Caco-2 (cell line): ENCODE measurements around the gene OSBPL10. TPM values are rescaled to one million over a fixed set of nuclear protein-coding genes. Genes with fewer than 3 reads are reported as not detected.

Experiments
- BruUV-seq: library from RNA; stranded (reverse); fragments of 400-500 nt; replicated peaks from 2 replicates; lab custom pipeline; 2021; lab: Mats Ljungman, UMichigan
- CTCF ChIA-PET: fragments of 300-600 bp; sonication (Branson Sonifier 250); formaldehyde crosslinking; loops from one replicate; lab custom pipeline; 2022; ENCODE audit warnings: antibody characterized with exemption; lab: Charles Lee
- POLR2A ChIA-PET: fragments of 300-600 bp; sonication (Branson Sonifier 250); formaldehyde crosslinking; loops from one replicate; lab custom pipeline; 2022; ENCODE audit warnings: antibody characterized with exemption; lab: Charles Lee
- DNase-seq, 2 experiments: peaks; one replicate each; pipeline versions ENCODE4 v3.0.0 to v3.0.0-alpha.2; 2020 to 2022
- H3K27me3 ChIP-seq: replicated peaks from 2 replicates; pipeline ENCODE4 v1.6.0; 2011; ENCODE audit warnings: low read length; ENCODE audit not compliant: control insufficient read depth, insufficient read depth
- H3K36me3 ChIP-seq: 2 replicates; pipeline ENCODE4 v1.5.1; 2011; ENCODE audit warnings: low read length; ENCODE audit not compliant: control insufficient read depth, insufficient read depth
- H3K4me1 ChIP-seq: fragments of 250-450 bp; sonication (Bioruptor Pico); 2 replicates; pipeline ENCODE4 v1.5.1; 2020; ENCODE audit warnings: mild to moderate bottlenecking
- H3K4me3 ChIP-seq: 2 replicates; pipeline ENCODE4 v1.5.1; 2011; ENCODE audit warnings: low read depth, mild to moderate bottlenecking, control low read depth, low read length
- H3K9me3 ChIP-seq: fragments of 250-450 bp; sonication (Bioruptor Pico); 2 replicates; pipeline ENCODE4 v1.5.1; 2020; ENCODE audit warnings: mild to moderate bottlenecking, moderate library complexity
- H3K27ac Mint-ChIP-seq: one replicate; pipeline ENCODE4 v1.8.0; 2022; ENCODE audit warnings: mixed read lengths; ENCODE audit not compliant: unreplicated experiment
- H3K27me3 Mint-ChIP-seq: one replicate; pipeline ENCODE4 v1.8.0; 2022; ENCODE audit warnings: mixed read lengths; ENCODE audit not compliant: insufficient read depth, unreplicated experiment
- H3K36me3 Mint-ChIP-seq: one replicate; pipeline ENCODE4 v1.8.0; 2022; ENCODE audit warnings: mild to moderate bottlenecking, mixed read lengths; ENCODE audit not compliant: insufficient read depth, unreplicated experiment
- H3K4me1 Mint-ChIP-seq: one replicate; pipeline ENCODE4 v1.8.0; 2022; ENCODE audit warnings: low read depth, mixed read lengths; ENCODE audit not compliant: unreplicated experiment
- H3K4me3 Mint-ChIP-seq: one replicate; pipeline ENCODE4 v1.8.0; 2022; ENCODE audit warnings: mild to moderate bottlenecking, moderate library complexity, mixed read lengths; ENCODE audit not compliant: unreplicated experiment
- H3K9me3 Mint-ChIP-seq: one replicate; pipeline ENCODE4 v1.8.0; 2022; ENCODE audit warnings: mixed read lengths; ENCODE audit not compliant: unreplicated experiment
- CTCF ChIP-seq, 2 experiments: fragments of 200-600 bp in 1 of 2; IDR thresholded peaks; 1 replicate in 1 of 2; 2 replicates in 1 of 2; pipeline versions ENCODE4 v1.5.1 to v1.8.0; 2011 to 2022; ENCODE audit warnings: antibody characterized with exemption in 1 of 2, control low read depth in 1 of 2, inconsistent platforms in 1 of 2, low read depth in 1 of 2, low read length in 1 of 2, mild to moderate bottlenecking in 1 of 2, moderate library complexity in 1 of 2; ENCODE audit not compliant: insufficient read depth in 1 of 2, severe bottlenecking in 1 of 2, unreplicated experiment in 1 of 2
- intact Hi-C: fragments of 100-400 bp; cut with micrococcal nuclease; formaldehyde crosslinking; loops from one replicate; pipeline ENCODE4 v1.10.0; 2022; ENCODE audit not compliant: unreplicated experiment
- total RNA-seq: library from RNA; stranded (reverse); gene quantifications from 2 replicates; pipeline ENCODE4 v1.2.3, GENCODE V29; 2022

The OSBPL10 gene
- total RNA-seq, 1 experiment from 2014 or later: 71.2 TPM

DNA sequence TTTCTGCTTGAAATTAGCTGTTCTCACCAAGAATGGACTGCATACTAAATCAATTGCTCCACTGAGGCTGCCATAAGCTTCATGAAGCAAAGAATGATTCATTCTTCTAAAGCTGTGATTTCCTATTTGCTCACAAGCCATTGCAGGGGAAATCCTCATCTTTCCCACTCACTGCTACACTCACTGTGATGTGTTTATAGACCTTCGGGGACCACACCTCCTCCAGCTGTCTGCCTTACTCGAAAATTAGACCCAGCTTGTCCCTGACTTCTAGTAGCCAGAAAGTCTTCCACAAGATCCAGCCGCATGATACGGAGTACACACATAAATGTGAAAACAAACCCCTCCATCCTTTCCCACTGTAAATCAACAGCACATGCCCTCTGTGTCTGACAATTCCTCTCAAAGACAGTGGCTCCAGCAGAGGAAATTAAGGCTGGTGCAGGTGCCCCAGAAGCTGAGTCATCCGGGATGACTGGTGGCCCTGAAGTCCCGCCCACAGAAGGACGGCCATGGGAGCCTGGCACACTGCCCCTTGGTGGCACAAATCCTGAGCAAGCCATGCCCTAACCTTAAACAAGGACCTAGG, 276.4 kb downstream of the OSBPL10 start:
- Mint-ChIP-seq H3K27ac (peak overlapping the region; percentile 31), H3K27me3 (no peaks in the 10 kb centered on the region), H3K4me3 (no peak overlapping the region), H3K9me3 (no peaks in the 10 kb centered on the region), H3K4me1 (no peaks in the 10 kb centered on the region), H3K36me3 (peaks cover 43% of the 10 kb centered on the region)
- intact Hi-C loops: no loop called here
- H3K36me3 ChIP-seq: no peaks in the 10 kb centered on the region; the same call in 1 of the 2 replicates
- ChIA-PET CTCF (no interaction called here), POLR2A (no interaction called here)
- DNase-seq: no peak
- H3K4me1 ChIP-seq: no peaks in the 10 kb centered on the region
- H3K4me3 ChIP-seq: no peak overlapping the region
- H3K9me3 ChIP-seq: no peaks in the 10 kb centered on the region
- BruUV-seq: no TSS peak
- no peaks in the 10 kb centered on the region for H3K27me3 ChIP-seq
- no peak for TF ChIP-seq CTCF (IDR thresholded peaks at IDR 0.05; ENCODE audit: insufficient read depth in 1 of 2, low read depth in 1 of 2, low read length in 1 of 2, severe bottlenecking in 1 of 2, unreplicated experiment in 1 of 2)

DNA sequence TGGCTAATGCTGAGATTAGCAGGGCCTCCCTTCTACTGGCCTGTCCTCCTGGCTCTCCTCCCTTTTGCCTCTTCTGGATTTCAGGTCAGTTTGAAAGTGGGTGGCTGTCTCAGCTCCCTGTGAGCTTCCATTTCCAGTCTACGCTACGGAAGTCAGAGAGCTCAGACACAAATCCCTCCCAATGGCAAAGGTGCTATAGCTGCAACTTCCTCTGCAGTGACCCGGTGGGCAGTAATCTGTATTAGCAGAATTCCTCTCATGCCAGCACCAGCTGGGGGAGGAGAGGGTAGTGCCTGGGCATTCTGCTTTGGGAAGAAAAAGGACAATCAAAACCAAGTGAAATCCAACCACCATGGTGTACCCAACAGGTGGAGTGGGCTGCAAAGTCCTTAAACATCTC, 276.9 kb downstream of the OSBPL10 start:
- peaks cover under 1% of the 10 kb centered on the region for H3K9me3 Mint-ChIP-seq
- BruUV-seq: no TSS peak
- ChIA-PET POLR2A (no interaction called here), CTCF (no interaction called here)
- H3K36me3 Mint-ChIP-seq: peaks cover 47% of the 10 kb centered on the region
- no peak for TF ChIP-seq CTCF (IDR thresholded peaks at IDR 0.05; ENCODE audit: insufficient read depth in 1 of 2, low read depth in 1 of 2, low read length in 1 of 2, severe bottlenecking in 1 of 2, unreplicated experiment in 1 of 2)
- H3K27me3 ChIP-seq: no peaks in the 10 kb centered on the region
- intact Hi-C loops: no loop called here
- no peak overlapping the region for H3K4me3 Mint-ChIP-seq
- no peaks in the 10 kb centered on the region for H3K9me3 ChIP-seq
- no peak overlapping the region for H3K4me3 ChIP-seq
- H3K4me1 Mint-ChIP-seq: no peaks in the 10 kb centered on the region
- H3K27me3 Mint-ChIP-seq: no peaks in the 10 kb centered on the region
- H3K4me1 ChIP-seq: no peaks in the 10 kb centered on the region
- no peaks in the 10 kb centered on the region; the same call in 1 of the 2 replicates for H3K36me3 ChIP-seq
- no peak for DNase-seq
- no peak overlapping the region for H3K27ac Mint-ChIP-seq

- Histone ChIP-seq H3K9me3 (no peaks in the 10 kb centered on the region), H3K4me3 (no peak overlapping the region), H3K27me3 (no peaks in the 10 kb centered on the region), H3K4me1 (no peaks in the 10 kb centered on the region), H3K36me3 (0 out of 2 replicates have a peak, but pooled peaks cover 2% of the 10 kb centered on the region)
- DNase-seq: no peak
- intact Hi-C loops: no loop called here
- no peaks in the 10 kb centered on the region for H3K27me3 Mint-ChIP-seq
- TF ChIP-seq CTCF (IDR thresholded peaks at IDR 0.05; ENCODE audit: insufficient read depth in 1 of 2, low read depth in 1 of 2, low read length in 1 of 2, severe bottlenecking in 1 of 2, unreplicated experiment in 1 of 2): no peak
- H3K36me3 Mint-ChIP-seq: peaks cover 45% of the 10 kb centered on the region
- ChIA-PET CTCF (no interaction called here), POLR2A (no interaction called here)
- no TSS peak for BruUV-seq
- no peaks in the 10 kb centered on the region for H3K4me1 Mint-ChIP-seq
- peaks cover 12% of the 10 kb centered on the region for H3K9me3 Mint-ChIP-seq
- H3K27ac Mint-ChIP-seq: no peak overlapping the region
- no peak overlapping the region for H3K4me3 Mint-ChIP-seq
Observed at GRCh38 chr3:31701286-31701685, 279.8 kb downstream of the OSBPL10 start.
